IMR-90 (cell line): Measurements from ENCODE around the gene NDST3. TPM values are rescaled to one million over a fixed set of nuclear protein-coding genes. Genes with fewer than 3 reads are reported as not detected.

Experiments
- ATAC-seq: fragments of 200-7000 bp; cut with Tn5 transposase; 2 replicates; pipeline ENCODE4 v1.9.1; 2020; ENCODE audit warnings: low read depth, mild to moderate bottlenecking, moderate library complexity
- BruUV-seq: library from RNA; stranded (reverse); fragments of 400-500 nt; replicated peaks from 2 replicates; lab custom pipeline; 2021; lab: Mats Ljungman, UMichigan
- CTCF ChIA-PET: fragments of 300-600 bp; formaldehyde crosslinking; extraction: SDS; loops from one replicate; lab custom pipeline; 2021; ENCODE audit warnings: antibody characterized with exemption; lab: Yijun Ruan, JAX
- POLR2A ChIA-PET: fragments of 300-600 bp; sonication (Branson Sonifier 250); formaldehyde crosslinking; loops from one replicate; lab custom pipeline; 2022; ENCODE audit warnings: antibody characterized with exemption; ENCODE audit not compliant: unreplicated experiment; lab: Charles Lee
- DNase-seq: peaks from one replicate; pipeline ENCODE4 v3.0.0; 2013
- H2AFZ ChIP-seq: replicated peaks from 2 replicates; pipeline ENCODE3; 2013; ENCODE audit warnings: low read length, mild to moderate bottlenecking; ENCODE audit not compliant: poor library complexity
- H2AK5ac ChIP-seq: 2 replicates; pipeline ENCODE4 v1.6.1; 2013; ENCODE audit warnings: low read depth, low read length, inconsistent platforms
- H2AK9ac ChIP-seq: replicated peaks from 2 replicates; pipeline ENCODE3; 2013; ENCODE audit warnings: mild to moderate bottlenecking, low read depth, low read length, moderate library complexity; ENCODE audit not compliant: poor library complexity
- H2BK120ac ChIP-seq: 2 replicates; pipeline ENCODE4 v1.6.1; 2013; ENCODE audit warnings: low read depth, low read length, inconsistent platforms
- H2BK15ac ChIP-seq: 3 replicates; pipeline ENCODE4 v1.6.1; 2013; ENCODE audit warnings: low read depth, low read length, inconsistent platforms
- H2BK20ac ChIP-seq: 2 replicates; pipeline ENCODE4 v1.6.1; 2013; ENCODE audit warnings: low read depth, mild to moderate bottlenecking, inconsistent platforms, low read length, moderate library complexity
- H2BK5ac ChIP-seq: 2 replicates; pipeline ENCODE4 v1.6.1; 2013; ENCODE audit warnings: mild to moderate bottlenecking, low read depth, low read length, inconsistent platforms; ENCODE audit not compliant: poor library complexity, severe bottlenecking
- H3K14ac ChIP-seq: replicated peaks from 2 replicates; pipeline ENCODE4 v1.6.1; 2013; ENCODE audit warnings: low read depth, low read length, inconsistent platforms
- H3K18ac ChIP-seq: 2 replicates; pipeline ENCODE4 v1.6.1; 2013; ENCODE audit warnings: low read depth, low read length, control low read depth
- H3K23ac ChIP-seq: 2 replicates; pipeline ENCODE4 v1.6.1; 2013; ENCODE audit warnings: low read depth, low read length, inconsistent platforms
- H3K27ac ChIP-seq: 2 replicates; pipeline ENCODE4 v1.5.1; 2013; ENCODE audit warnings: mild to moderate bottlenecking, control low read depth, low read length; ENCODE audit not compliant: insufficient read depth
- H3K27me3 ChIP-seq: 2 replicates; pipeline ENCODE4 v1.6.1; 2013; ENCODE audit warnings: low read length; ENCODE audit not compliant: control insufficient read depth, insufficient read depth
- H3K36me3 ChIP-seq: 2 replicates; pipeline ENCODE4 v1.6.1; 2013; ENCODE audit warnings: low read length, mixed read lengths; ENCODE audit not compliant: control insufficient read depth, insufficient read depth
- H3K4ac ChIP-seq: 2 replicates; pipeline ENCODE4 v1.6.1; 2013; ENCODE audit warnings: low read depth, low read length, inconsistent platforms
- H3K4me1 ChIP-seq: 2 replicates; pipeline ENCODE4 v1.6.1; 2013; ENCODE audit warnings: low read length, mixed read lengths; ENCODE audit not compliant: control insufficient read depth, insufficient read depth
- H3K4me2 ChIP-seq: 2 replicates; pipeline ENCODE4 v1.6.1; 2013; ENCODE audit warnings: low read depth, mild to moderate bottlenecking, control low read depth, low read length, moderate library complexity
- H3K4me3 ChIP-seq: 2 replicates; pipeline ENCODE4 v1.5.1; 2013; ENCODE audit warnings: low read depth, mild to moderate bottlenecking, control low read depth, low read length, moderate library complexity; ENCODE audit not compliant: insufficient read depth
- H3K56ac ChIP-seq: 2 replicates; pipeline ENCODE4 v1.6.1; 2013; ENCODE audit warnings: low read length, inconsistent platforms; ENCODE audit not compliant: insufficient read depth; ENCODE audit errors: extremely low read depth
- H3K79me1 ChIP-seq, 2 experiments: 2 replicates each; pipeline ENCODE4 v1.6.1; 2013; ENCODE audit warnings: low read length in 2 of 2, inconsistent platforms in 1 of 2, low read depth in 1 of 2
- H3K9ac ChIP-seq: 2 replicates; pipeline ENCODE4 v1.6.1; 2013; ENCODE audit warnings: low read depth, low read length, control low read depth
- H3K9me1 ChIP-seq: 2 replicates; pipeline ENCODE4 v1.6.1; 2013; ENCODE audit warnings: low read length, inconsistent platforms; ENCODE audit not compliant: insufficient read depth
- H3K9me3 ChIP-seq: 2 replicates; pipeline ENCODE4 v1.6.1; 2013; ENCODE audit warnings: low read length; ENCODE audit not compliant: control insufficient read depth, insufficient read depth
- H4K20me1 ChIP-seq: 2 replicates; pipeline ENCODE4 v1.6.1; 2013; ENCODE audit warnings: low read length, inconsistent platforms; ENCODE audit not compliant: insufficient read depth
- H4K5ac ChIP-seq: 2 replicates; pipeline ENCODE4 v1.6.1; 2013; ENCODE audit warnings: mild to moderate bottlenecking, low read depth, low read length, control low read depth
- H4K8ac ChIP-seq, 2 experiments: 2 replicates each; pipeline ENCODE4 v1.6.1; 2013; ENCODE audit warnings: low read depth in 2 of 2, low read length in 2 of 2, control low read depth in 1 of 2, inconsistent platforms in 1 of 2
- H4K91ac ChIP-seq: 2 replicates; pipeline ENCODE4 v1.6.1; 2013; ENCODE audit warnings: low read depth, low read length, inconsistent platforms; ENCODE audit not compliant: insufficient read depth
- BHLHE40 ChIP-seq: fragments of 150-350 bp; IDR thresholded peaks from 2 replicates; pipeline ENCODE4 v1.6.1; 2016; ENCODE audit warnings: mild to moderate bottlenecking, low read depth, low read length
- CEBPB ChIP-seq: IDR thresholded peaks from 2 replicates; pipeline ENCODE4 v1.6.1; 2012; ENCODE audit warnings: low read depth, low read length, improper control_type of control experiment
- CHD1 ChIP-seq: IDR thresholded peaks from 2 replicates; pipeline ENCODE4 v1.6.1; 2012; ENCODE audit warnings: low read depth, low read length, improper control_type of control experiment
- FOS ChIP-seq: fragments of 150-350 bp; IDR thresholded peaks from 2 replicates; pipeline ENCODE4 v1.6.1; 2016; ENCODE audit warnings: low read depth, low read length
- MAFK ChIP-seq: IDR thresholded peaks from 2 replicates; pipeline ENCODE4 v1.6.1; 2012; ENCODE audit warnings: low read depth, low read length, improper control_type of control experiment
- MAZ ChIP-seq: IDR thresholded peaks from 2 replicates; pipeline ENCODE4 v1.6.1; 2012; ENCODE audit warnings: low read depth, mild to moderate bottlenecking, low read length, improper control_type of control experiment, moderate library complexity, borderline replicate concordance
- POLR2A ChIP-seq: IDR thresholded peaks from 2 replicates; pipeline ENCODE4 v1.6.1; 2012; ENCODE audit warnings: mild to moderate bottlenecking, low read depth, low read length
- RAD21 ChIP-seq: IDR thresholded peaks from 2 replicates; pipeline ENCODE4 v1.6.1; 2012; ENCODE audit warnings: low read length, improper control_type of control experiment
- RCOR1 ChIP-seq: IDR thresholded peaks from 2 replicates; pipeline ENCODE4 v1.6.1; 2012; ENCODE audit warnings: mild to moderate bottlenecking, low read length, improper control_type of control experiment; ENCODE audit not compliant: insufficient replicate concordance
- SMC3 ChIP-seq: fragments of 150-350 bp; IDR thresholded peaks from 2 replicates; pipeline ENCODE4 v1.6.1; 2016; ENCODE audit warnings: low read depth, mild to moderate bottlenecking, antibody characterized with exemption, low read length, moderate library complexity
- WGBS, 2 experiments: methylation state at CpG; one replicate each; pipeline versions ENCODE4 v1.1.5 to v1.1.7; 2013; ENCODE audit warnings: missing lambda C conversion rate in 2 of 2; ENCODE audit not compliant: insufficient read length in 1 of 2; ENCODE audit errors: extremely low coverage in 2 of 2; 5-methylcytosine and 5-hydroxymethylcytosine counted together
- dilution Hi-C: fragments of 300-500 bp; cut with HindIII; formaldehyde crosslinking; loops from one replicate; pipeline ENCODE4 v1.14.3; 2018; ENCODE audit warnings: low sequenced_read_pairs; ENCODE audit not compliant: unreplicated experiment
- in situ Hi-C: fragments of 300-500 bp; cut with MboI; formaldehyde crosslinking; loops from 3 replicates; pipeline ENCODE4 v1.14.3; 2019; ENCODE audit warnings: low sequenced_read_pairs, inconsistent platforms, mixed read lengths
- intact Hi-C: fragments of 100-400 bp; cut with micrococcal nuclease; formaldehyde crosslinking; loops from 2 replicates; pipeline ENCODE4 v1.10.0; 2022
- polyA plus RNA-seq, 3 experiments: library from polyadenylated mRNA; depleted of rRNA; stranded (reverse); fragments of >200 nt; gene quantifications; 2 replicates each; pipeline ENCODE4 v1.2.3, GENCODE V29; 2012; ENCODE audit warnings: low replicate concordance in 1 of 3
- total RNA-seq: library from RNA; depleted of rRNA; stranded (reverse); fragments of >200 nt; gene quantifications from 2 replicates; pipeline ENCODE4 v1.2.3, GENCODE V29; 2012
- TF ChIP-seq, protein P1 (sequence below): fragments of 150-350 bp; IDR thresholded peaks from 2 replicates; pipeline ENCODE4 v1.6.1; 2016; ENCODE audit warnings: low read depth, mild to moderate bottlenecking, low read length, moderate library complexity, borderline replicate concordance
- TF ChIP-seq, protein P2 (sequence below): conservative IDR thresholded peaks from 2 replicates; pipeline ENCODE4 v1.5.1; 2012; ENCODE audit warnings: mild to moderate bottlenecking, low read depth, low read length, improper control_type of control experiment
- TF ChIP-seq, protein P3 (sequence below): fragments of 150-350 bp; IDR thresholded peaks from 2 replicates; pipeline ENCODE4 v1.6.1; 2017; ENCODE audit warnings: mild to moderate bottlenecking, antibody characterized with exemption, low read length, low read depth

NDST3 gene
- total and polyA plus RNA-seq, 2 of the 4 experiments (the other 2 are of a cell fraction), result 0.10 to 0.18 TPM

DNA sequence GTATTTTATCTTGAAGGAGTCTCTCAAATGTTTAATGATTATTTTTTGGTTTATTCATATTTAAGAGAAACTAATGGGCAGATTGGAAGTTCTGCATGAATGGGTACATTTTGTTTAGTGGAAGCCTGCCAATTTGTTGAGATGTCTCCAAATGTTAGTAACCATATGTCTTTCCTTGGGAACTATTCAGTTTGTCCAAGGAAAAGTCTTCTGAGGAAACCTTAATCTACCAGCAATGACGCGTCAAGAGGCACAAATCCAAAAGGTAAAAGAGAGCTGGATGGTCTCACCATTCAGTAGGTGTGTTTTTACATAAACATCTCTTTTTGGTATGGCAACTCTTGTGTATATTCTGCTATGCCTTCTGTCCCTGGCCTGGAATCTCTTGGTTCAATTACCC lies 37.4 kb upstream of the NDST3 start:
- no peak overlapping the region for H3K18ac ChIP-seq
- H3K4ac ChIP-seq, result no peak overlapping the region
- H3K9me1 ChIP-seq, result no peaks in the 10 kb centered on the region
- CTCF ChIA-PET, result interaction anchor here (0.6 kb wide), 1 partner anchor 1175 kb away, joined by 4 read pairs; no protein-coding TSS in a partner anchor
- H3K79me1 ChIP-seq, result no peaks in the 10 kb centered on the region
- no peaks in the 10 kb centered on the region for H3K4me1 ChIP-seq
- TF ChIP-seq, protein P1, sequence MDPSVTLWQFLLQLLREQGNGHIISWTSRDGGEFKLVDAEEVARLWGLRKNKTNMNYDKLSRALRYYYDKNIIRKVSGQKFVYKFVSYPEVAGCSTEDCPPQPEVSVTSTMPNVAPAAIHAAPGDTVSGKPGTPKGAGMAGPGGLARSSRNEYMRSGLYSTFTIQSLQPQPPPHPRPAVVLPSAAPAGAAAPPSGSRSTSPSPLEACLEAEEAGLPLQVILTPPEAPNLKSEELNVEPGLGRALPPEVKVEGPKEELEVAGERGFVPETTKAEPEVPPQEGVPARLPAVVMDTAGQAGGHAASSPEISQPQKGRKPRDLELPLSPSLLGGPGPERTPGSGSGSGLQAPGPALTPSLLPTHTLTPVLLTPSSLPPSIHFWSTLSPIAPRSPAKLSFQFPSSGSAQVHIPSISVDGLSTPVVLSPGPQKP, result no peak
- TF ChIP-seq CEBPB (no peak), FOS (no peak), RAD21 (no peak), POLR2A (no peak), BHLHE40 (no peak), MAZ (no peak), CHD1 (no peak), MAFK (no peak), RCOR1 (no peak), SMC3 (no peak)
- TF ChIP-seq, protein P2, sequence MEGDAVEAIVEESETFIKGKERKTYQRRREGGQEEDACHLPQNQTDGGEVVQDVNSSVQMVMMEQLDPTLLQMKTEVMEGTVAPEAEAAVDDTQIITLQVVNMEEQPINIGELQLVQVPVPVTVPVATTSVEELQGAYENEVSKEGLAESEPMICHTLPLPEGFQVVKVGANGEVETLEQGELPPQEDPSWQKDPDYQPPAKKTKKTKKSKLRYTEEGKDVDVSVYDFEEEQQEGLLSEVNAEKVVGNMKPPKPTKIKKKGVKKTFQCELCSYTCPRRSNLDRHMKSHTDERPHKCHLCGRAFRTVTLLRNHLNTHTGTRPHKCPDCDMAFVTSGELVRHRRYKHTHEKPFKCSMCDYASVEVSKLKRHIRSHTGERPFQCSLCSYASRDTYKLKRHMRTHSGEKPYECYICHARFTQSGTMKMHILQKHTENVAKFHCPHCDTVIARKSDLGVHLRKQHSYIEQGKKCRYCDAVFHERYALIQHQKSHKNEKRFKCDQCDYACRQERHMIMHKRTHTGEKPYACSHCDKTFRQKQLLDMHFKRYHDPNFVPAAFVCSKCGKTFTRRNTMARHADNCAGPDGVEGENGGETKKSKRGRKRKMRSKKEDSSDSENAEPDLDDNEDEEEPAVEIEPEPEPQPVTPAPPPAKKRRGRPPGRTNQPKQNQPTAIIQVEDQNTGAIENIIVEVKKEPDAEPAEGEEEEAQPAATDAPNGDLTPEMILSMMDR, result no peak
- TF ChIP-seq, protein P3, sequence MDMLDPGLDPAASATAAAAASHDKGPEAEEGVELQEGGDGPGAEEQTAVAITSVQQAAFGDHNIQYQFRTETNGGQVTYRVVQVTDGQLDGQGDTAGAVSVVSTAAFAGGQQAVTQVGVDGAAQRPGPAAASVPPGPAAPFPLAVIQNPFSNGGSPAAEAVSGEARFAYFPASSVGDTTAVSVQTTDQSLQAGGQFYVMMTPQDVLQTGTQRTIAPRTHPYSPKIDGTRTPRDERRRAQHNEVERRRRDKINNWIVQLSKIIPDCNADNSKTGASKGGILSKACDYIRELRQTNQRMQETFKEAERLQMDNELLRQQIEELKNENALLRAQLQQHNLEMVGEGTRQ, result no peak
- no peak overlapping the region for H3K27ac ChIP-seq
- H2BK120ac ChIP-seq, result no peak overlapping the region
- DNase-seq, result no peak
- POLR2A ChIA-PET, result no interaction called here
- no peak for ATAC-seq
- intact Hi-C loops, result no loop called here
- H4K20me1 ChIP-seq, result no peaks in the 10 kb centered on the region
- H3K56ac ChIP-seq, result no peak overlapping the region
- H3K4me2 ChIP-seq, result no peak overlapping the region
- no peak overlapping the region for H4K8ac ChIP-seq
- no CpG with 5 or more reads among the region's 2 CpGs for WGBS, 2 experiments
- H2BK20ac ChIP-seq, result no peak overlapping the region
- H3K14ac ChIP-seq, result no peak overlapping the region
- no peak overlapping the region for H4K91ac ChIP-seq
- H2AK9ac ChIP-seq, result no peak overlapping the region
- H2BK5ac ChIP-seq, result no peak overlapping the region
- H3K4me3 ChIP-seq, result no peak overlapping the region
- H3K36me3 ChIP-seq, result no peaks in the 10 kb centered on the region
- H2AK5ac ChIP-seq, result no peak overlapping the region
- H4K5ac ChIP-seq, result no peak overlapping the region
- H2AFZ ChIP-seq, result no peak overlapping the region
- H2BK15ac ChIP-seq, result no peak overlapping the region
- no peaks in the 10 kb centered on the region for H3K27me3 ChIP-seq
- in situ Hi-C loops, result no loop called here
- H3K9ac ChIP-seq, result no peak overlapping the region
- BruUV-seq, result no TSS peak
- dilution Hi-C loops, result no loop called here
- H3K9me3 ChIP-seq, result no peaks in the 10 kb centered on the region
- H3K23ac ChIP-seq, result no peak overlapping the region
